NCI-H524 (cell line): ENCODE results near the gene MON2.

Experiments
- DNase-seq, 2 experiments: peaks; one replicate each; lab custom pipeline; 2025; lab: John Stamatoyannopoulos, UW

The MON2 gene

GRCh38 chr12:62606654-62607053 is 140.0 kb downstream of the MON2 start:
- no peak for DNase-seq

DNA sequence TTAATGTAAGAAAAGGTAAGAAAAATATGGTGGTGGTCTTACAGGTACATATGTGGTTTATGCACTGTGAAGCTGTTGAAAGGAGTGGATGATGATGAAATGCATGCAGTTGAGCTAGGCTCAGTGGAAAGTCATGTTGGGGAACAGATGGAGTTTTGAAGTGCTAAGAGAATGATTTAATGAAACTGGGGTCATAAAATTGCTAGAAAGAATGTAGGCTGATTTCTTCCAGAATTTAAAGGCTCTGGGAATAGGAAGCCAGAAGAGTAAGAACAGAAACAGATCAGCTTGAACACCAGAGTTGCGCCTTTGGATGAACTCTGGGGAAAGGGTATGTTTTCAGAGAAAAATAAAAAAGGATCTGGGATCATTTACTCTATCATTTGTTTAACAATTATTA is 146.5 kb downstream of the MON2 start:
- no peak for DNase-seq

GRCh38 chr12:62618319-62618718 is 151.7 kb downstream of the MON2 start:
- no peak for DNase-seq

DNA sequence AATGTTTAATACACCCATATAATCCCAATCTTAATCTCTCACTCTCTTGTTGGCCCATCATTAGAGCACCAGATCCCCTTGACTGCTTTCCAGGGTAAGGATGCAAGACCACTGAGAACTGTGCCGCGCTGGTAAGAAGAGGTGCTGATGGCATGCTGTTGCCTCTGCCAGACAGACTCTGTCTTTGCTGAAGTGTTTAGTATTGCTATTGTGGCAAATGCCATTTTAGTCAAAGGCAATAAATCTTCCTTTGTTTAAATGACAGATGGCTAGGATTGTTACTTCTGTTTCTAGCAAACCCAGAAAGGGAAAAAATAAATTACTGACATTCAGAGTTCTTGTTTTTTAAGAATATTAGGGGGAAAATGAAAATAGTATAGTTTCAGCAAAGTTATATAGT is 152.3 kb downstream of the MON2 start:
- DNase-seq, result no peak

DNA sequence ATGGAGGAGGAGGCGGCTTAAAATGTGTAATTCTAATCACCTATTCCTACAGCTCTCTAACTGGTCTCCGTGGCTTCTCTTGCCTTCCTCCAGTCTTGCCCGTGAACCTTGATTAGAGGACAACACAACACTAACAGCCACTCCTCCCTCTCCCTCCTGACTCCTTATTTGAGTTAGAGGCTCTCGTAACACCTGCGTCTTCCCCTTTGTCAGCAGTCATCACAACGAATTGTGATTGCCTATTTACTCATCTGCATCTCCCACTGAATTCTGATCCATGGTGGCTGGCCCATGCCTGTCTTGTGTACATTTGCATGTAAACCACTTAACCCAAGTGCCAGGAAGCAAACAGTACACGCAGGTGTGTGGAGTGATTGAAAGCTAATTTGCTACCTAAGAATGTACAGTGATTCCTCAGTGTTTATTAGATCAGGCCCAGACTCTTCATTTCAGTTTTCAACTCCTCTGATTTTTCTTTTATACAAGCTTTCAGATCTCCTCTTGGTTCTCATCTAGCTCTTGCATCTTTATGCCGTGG is 154.5 kb downstream of the MON2 start:
- no peak for DNase-seq

- no peak for DNase-seq
Measured at GRCh38 chr12:62622177-62622576, 155.6 kb downstream of the MON2 start.

DNA sequence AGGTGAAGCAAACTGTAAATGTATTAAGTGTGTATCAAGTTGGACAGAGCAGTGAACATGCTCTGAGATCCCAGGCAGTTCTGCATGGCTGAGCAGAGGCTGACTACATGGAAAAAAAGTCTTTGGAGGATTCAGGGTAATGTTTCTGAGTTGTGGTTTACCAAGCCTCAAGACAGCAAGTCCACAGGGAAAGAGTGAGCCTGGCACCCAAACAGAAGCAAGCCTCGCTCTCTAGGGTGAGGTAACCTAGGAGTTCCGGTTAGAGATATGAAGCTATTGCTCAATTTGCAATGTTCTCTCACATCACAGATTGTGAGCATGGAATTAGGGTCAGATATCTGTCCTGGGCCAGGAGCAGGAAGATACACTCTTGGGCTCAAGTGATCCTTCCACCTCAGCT is 158.6 kb downstream of the MON2 start:
- DNase-seq, result no peak

- DNase-seq, result peak in 1 of 2 experiments; percentile 34
Measured at GRCh38 chr12:62627181-62627580, 160.6 kb downstream of the MON2 start.

DNA sequence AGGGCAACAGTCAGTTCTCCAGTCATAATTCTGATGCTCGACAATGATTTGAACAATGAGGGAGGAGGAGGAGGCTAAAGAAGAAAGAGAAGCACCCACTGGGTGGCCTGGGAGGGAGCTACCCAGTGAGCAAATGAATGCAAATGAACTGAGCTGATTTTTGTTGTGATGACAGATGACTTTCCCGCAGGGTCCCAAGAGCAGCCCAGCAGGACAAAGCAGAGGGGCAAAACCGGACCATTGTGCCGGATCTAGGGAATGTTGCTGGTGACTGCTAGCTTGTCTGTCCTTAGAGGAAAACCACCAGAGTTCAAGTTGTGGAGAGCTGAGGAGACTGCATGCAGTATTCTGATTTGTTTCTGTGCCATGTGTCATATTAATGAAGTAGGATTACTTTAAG is 162.8 kb downstream of the MON2 start:
- peak in 1 of 2 experiments; percentile 13 for DNase-seq

DNA sequence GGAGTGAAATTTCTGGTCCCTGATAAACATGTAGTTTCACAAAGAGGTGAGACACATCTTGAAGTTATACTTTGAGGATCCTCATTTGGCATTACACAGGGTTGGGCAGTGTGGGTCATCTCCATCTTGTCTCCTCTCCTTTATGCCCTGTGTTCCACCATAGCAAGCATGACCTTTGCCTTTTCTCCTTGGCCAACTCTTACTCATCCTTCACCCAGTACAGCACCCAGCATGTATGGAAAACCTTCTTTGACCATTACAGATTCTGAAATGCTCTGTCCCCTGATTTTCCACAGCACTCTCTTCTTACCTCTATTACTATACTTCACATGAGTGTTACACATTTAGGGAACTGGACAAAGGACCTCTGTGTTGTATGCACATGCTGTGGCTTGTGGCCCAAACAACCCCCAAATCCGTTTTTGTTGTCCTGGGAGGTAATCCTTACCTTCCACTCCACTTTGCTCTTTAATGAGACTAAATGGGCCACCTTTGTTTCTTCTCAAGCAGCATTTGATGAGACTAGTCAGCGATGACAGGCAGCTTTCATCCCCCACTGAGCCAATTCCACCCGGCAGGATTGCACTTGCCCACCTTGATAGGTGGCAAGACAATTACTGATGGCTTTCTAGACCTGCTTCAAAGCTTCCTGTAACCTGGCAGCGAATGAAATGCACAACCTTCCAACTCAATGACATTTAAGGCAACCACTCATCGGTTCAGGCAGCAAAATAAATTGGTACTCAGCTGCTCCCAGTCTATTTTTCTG is 163.5 kb downstream of the MON2 start:
- no peak for DNase-seq

GRCh38 chr12:62631471-62632410 is 165.1 kb downstream of the MON2 start:
- DNase-seq, result peak; percentile 29 to 71

GRCh38 chr12:62632411-62632918 is 165.8 kb downstream of the MON2 start:
- peak in 1 of 2 experiments; percentile 43 for DNase-seq

- DNase-seq, result no peak
Measured at GRCh38 chr12:62635649-62636048, 169.0 kb downstream of the MON2 start.

DNA sequence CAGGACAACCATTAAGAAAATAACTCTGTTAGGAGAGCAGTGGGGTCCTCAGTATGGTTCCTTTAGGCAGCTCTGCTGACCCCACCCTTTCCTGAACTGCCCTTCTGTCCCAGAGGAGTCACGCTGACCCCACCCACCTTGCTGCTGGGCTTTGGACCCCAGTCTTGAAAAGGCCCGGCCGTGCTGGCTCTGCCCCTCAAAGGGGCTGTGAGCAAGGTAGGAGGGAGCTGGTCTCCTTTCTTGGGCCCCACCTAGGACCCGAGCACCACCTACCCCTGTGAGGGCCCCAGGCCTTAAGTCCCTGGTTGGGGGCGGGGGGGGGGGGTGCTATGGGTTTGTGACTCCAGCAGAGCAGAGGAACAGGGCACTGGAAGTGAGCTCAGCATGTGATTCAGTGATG is 171.1 kb downstream of the MON2 start:
- DNase-seq, result no peak

DNA sequence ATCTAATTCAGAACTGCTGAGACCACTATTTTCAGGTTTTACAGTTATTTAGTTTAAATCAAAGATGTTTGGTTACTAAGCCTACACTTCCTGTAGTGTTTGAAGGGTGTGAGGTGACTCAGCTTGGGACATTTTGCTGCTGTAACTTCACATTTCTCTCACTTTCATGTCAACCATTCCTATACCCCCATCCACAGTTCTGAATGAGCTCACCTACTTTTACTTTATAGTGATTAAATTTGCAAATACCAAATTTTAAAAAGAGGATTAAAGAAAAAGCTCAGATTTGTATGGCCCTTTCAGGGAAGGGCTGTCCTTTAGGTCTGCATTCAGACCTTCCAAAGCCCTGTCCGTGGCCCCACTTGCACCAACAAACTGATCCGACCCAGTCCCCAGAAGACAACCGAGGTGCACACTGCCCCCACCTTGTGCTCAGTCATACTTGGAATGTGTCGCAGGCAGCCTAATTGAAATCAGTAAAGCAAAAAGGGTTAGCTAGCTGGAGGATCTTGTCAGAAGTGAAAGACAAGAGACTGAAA is 174.4 kb downstream of the MON2 start:
- DNase-seq, result no peak

GRCh38 chr12:62642486-62642885 is 175.9 kb downstream of the MON2 start:
- DNase-seq, result no peak

DNA sequence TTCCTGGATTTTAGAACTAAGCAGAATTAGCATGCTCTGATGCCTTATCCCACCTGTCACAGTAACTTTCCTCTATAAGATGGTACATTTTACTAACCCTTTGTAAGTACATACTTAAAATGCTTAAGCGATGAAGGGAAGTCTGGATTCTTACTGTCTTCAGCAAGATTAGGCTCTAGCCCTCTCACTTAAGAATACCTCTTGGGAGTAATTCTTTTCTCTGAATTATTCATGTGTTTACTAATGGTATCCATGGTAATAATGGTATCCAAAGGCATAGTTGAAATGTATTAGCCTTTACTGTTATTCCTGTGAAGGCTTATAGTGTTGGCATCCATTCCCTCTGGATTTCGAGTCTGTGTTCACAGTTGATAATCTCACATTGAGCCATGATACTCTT is 176.9 kb downstream of the MON2 start:
- DNase-seq, result peak in 1 of 2 experiments; percentile 55

- no peak for DNase-seq
Measured at GRCh38 chr12:62646566-62646965, 179.9 kb downstream of the MON2 start.

DNA sequence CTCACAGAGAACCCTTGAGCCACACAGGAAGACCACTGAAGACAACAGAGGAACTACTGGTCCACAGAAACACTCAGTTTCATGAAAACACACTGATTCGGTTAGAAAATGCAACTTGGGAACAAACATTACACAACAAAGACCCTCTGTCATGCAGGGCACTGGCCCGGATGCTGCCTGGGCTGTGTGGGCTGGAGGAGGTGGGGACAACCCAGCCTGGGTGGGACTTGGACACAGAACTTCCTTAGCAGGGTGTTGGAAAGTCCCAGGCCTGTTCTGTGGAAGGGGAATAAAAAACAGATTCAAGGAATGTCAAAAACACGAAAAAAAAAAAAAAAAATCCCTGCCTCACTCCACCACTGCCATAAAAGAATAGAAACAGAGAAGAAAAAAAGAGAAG is 181.0 kb downstream of the MON2 start:
- DNase-seq, result no peak

DNA sequence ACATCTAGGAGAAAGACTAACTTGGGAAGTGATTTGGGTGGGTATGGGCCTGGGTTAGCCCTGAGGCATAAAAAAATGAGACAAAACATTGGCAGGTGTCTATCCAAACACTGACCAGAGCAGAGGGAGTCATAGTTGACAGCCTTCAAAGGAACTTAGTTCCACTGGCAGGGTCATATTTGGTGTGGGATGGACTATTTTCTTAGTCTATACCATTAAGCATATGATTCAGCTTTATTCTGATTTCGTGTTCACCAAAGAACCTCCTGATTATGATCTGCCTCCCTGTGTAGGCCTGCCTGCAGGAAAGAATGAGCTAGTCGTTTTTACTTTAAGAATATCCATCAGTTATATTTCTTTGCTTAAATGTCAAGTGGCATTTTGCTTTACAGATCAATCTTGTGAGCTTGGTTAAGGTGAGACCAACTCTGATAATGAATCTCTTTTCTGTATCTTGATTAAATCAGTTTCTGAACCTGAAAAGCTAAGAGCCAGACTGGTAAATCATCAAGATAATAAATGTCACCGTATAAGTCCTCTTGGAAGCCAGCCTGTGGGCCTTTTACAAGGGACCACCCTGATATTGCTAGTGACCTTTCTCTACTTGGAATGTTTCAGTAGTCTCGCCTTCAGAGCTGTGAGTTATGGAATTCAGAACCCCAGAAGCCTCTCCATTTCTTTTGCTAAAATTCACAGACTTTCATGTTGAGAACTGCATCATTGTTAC is 182.9 kb downstream of the MON2 start:
- DNase-seq, result no peak
